NCI-H2227 (cell line): ENCODE results near the gene KLC3.

Experiments used
- DNase-seq: peaks from one replicate; lab custom pipeline; 2025; ENCODE audit not compliant: unreplicated experiment; lab: John Stamatoyannopoulos, UW

KLC3 gene

DNA sequence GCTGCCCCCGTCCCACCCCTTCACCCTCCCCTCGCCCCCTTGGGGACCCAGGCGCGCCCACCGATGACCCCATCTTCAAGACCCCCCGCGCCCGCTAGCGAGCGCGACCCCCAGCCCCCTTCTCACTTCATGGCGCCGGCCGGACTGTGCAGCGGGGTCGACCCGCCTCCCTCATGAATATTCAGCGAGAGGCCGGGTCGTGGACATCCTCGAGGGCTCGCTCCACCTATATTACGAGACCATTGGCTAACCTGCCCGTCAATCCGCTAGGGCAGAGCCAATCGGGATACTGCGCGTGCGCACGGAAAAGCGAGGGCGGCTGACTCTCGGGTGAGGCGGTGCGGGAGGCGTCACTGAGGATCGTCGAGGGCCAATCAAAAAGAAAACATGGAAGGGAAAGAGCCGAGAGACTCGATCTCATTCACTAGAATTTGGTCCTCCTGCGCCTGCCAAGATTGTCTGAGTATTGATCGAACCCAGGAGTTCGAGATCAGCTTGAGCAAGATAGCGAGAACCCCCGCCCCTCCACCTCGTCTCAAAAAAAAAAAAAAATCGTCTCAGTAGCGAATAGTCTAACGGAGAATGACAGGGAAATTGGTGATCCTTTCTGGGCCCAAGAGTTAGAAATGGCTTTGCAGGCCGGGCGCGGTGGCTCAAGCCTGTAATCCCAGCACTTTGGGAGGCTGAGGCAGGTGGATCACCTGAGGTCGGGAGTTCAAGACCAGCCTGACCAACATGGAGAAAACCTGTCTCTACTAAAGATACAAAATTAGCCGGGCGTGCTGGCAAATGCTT is 30.1 kb downstream of the KLC3 start, which contains the start of gene ERCC2:
ERCC2 (minus strand) TSS at position 164 of the 795 bp plus-strand sequence; CDS start at position 131, 33 bp downstream.
- DNase-seq: peak; percentile 97

DNA sequence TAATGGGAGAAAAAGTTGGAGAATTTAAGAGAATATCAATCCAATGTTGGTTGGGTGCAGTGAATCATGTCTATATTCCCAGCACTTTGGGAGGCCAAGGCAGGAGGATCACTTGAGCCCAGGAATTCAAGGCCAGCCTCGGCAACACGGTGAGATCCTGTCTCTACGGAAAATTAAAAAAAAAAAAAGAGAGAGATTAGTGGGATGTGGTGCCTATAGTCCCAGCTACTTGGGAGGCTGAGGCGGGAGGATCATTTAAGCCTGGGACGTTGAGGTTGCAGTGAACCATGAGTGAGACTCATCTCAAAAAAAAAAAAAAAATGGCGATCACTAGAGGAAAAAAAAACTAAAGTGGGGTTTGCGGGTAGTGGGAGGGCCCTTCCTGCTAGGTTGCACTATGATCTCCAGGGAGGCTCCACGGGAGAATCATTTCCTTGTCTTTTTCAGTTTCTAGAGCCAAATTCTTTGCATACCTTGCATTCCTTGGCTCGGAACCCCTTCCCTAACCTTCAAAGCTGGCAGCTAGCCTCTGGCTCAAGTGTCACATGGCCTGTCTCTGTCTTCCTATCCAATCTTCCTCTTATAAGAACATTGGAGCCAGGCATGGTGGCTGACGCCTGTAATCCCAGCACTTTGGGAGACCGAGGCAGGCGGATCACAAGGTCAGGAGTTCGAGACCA is 35.6 kb downstream of the KLC3 start:
- DNase-seq: no peak

- DNase-seq: no peak
Observed at GRCh38 chr19:45380107-45380506, 39.6 kb downstream of the KLC3 start.

DNA sequence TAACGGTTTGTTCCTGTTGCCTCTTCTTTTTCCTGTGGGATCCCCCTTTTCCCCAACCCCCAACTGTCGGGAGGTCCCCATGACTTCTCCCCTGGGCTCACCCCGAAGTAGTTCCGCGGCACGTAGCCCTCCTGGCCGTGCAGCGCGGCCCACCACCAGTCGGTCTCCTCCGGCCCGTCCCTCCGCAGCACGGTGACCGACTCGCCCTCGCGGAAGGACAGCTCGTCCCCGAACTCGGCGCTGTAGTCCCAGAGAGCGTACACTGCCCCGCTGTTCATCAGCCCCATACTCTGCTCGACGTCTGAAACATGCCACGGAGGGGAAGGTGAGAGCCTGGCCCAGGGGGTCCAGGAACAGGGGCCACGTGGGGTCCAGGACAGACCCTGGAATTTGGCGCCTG is 41.9 kb downstream of the KLC3 start:
- DNase-seq: no peak

DNA sequence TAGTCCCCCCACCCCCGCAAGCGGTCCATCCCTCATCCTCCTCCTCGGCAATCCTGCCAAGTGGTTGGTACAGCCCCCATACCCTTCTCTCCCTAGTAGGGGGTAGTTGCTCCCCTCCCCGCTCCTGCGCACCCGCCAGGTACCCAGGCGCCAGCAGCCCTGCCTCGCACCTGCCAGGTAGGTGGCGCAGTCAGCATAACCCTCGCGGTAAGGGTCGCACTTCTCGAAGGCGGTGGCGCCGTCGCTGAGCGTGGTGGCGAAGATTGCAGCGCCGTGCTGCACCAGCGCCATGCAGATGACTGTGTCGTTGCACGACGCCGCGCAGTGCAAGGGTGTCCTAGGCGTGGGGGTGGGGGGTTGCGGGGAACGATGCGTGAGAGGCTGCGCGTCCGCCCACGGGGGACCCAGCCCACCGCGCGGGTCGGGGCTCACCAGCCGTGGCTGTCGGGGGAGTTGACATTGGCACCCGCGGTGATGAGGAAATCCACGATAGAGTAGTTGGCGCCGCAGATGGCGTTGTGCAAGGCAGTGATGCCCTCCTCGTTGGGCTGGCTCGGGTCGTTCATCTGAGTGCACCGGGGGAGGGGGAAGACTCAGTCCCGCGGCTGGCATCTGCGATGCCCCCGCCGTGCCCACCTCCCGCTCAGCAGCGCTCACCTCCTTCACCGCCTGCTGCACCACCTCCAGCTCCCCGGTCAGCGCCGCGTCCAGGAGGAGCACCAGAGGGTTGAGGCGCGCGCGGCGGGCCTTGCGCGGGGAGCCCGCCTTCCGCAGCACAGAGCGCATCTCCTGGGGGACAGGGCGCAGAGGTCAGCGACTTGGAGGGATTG is 45.1 kb downstream of the KLC3 start:
- no peak for DNase-seq

DNA sequence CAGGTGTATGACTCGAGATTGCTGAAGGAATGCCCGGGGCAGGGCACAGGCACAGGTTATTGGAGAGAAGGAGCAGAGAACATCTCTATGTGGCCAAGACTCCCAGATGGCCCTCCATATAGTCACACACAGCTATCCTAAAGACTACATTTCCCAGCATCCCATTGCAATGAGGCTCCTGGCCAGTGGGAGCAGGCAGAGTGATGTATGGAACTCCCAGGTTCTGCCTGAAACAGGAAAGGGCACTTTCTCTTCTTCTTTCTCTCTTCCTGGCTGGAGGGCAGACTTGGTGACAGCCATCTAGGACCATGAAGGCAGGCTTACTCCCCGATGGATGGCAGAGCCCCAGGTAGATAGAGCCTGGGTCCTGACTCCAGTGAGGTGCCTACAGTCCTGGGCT is 50.8 kb downstream of the KLC3 start:
- DNase-seq: peak; percentile 21

DNA sequence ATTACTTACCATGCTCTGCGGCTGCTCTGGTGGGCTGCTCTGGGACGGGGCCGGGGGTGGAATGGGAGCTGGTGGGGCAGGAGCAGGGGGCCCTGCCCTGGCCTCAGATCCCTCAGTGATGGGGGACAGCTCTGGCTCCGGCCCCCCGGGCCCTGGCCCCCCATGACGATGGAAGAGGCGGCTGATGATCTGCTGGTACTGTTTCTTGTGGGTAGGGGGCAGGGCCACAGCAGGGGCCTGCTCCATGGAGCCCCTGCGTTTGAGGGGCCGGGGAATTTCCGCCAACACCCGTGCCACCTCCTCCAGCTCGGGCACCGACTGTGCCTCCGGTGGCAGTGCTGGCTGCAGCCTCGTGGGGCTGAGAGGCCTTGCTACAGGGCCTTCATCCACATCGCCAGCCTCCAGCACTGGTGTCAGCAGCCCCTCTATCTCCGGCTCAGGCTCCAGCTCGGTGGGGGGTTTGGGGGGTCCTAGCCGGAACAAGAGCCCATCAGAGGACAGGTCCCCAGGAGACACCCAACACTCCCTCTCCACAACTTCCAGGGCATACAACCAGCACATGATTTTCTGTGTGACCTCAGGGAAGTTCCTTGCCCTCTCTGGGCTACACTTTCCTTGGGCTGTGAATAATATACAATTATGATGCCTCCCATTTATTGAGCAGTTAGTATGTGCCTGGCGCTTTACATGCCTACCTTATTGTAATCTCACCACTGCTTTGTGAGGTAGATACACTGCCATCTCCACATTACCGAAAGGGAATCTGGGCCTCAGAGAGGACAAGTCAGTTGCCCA is 51.5 kb downstream of the KLC3 start:
- DNase-seq: no peak

DNA sequence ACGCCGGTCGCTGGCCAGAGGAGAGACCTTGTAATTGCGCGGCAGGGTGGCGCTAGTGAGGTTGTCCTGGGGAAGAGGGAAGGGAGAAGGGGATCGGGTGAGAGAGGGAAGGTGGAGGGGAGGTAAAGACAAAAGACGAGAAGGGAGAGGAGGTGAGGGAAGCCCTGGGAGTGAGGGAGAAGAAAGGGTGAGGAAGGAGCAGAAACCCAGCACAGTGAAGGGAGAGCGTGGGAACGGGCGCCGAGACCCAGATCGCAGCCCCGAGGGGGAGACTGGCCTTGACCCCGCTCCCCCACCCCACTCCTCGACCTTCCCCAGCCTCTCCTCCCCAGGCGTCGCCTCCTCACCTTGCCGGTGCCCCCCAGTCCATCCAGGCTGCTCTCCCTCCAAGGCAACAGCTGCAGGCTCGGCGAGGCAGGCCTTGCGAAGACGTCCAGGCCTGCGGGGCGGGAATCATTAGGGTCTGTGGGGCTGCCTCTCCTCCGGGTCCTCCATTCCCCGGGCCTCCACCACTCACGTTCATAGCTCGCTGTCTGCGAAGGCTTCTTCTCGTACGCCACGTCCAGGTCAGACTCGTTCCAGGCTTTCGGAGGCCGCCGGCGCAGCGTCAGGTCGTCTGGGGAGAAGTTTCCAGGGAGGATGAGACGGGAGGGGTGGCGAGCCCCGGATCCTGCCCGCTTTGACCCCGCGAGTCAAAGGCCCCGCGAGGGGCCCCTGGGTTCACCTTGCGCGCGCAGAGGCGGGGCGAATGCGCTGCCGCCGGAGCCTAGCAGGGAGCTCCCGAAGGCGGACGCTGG is 55.5 kb downstream of the KLC3 start:
- DNase-seq: no peak

- DNase-seq: no peak
Observed at GRCh38 chr19:45400192-45400591, 59.6 kb downstream of the KLC3 start.
